ENCODE data around the gene RABGAP1L.

Gene RABGAP1L

DNA sequence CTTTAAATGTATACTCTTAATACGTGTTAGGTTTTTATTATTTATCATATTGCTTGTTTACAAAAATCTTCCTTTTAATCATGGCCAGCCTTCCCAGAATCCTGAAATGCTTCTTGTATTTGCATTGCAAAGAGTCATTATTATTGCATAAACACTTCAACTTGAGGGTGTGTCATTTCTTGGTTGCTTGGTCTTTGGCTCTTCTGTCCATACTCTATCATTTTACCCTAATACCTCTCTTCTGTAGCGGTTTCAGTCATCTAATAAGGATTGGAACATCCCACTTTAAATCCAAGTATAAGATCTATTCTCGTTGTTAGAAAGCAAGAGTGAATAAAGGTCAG lies 639.8 kb downstream of the RABGAP1L start:
- Histone ChIP-seq H3K27me3 (ENCODE audit: low read length) (no peaks in the 10 kb centered on the region), H3K4me3 (ENCODE audit: insufficient read depth, low read length, poor library complexity, severe bottlenecking) (peak overlapping the region; percentile 18), H3K9ac (ENCODE audit: low read length) (peak overlapping the region; percentile 52; the same call in 1 of the 2 replicates), H4K20me1 (ENCODE audit: low read depth, low read length) (no peaks in the 10 kb centered on the region), H3K9me3 (ENCODE audit: insufficient read depth, low read length) (no peaks in the 10 kb centered on the region), H3K4me2 (ENCODE audit: low read depth, low read length, poor library complexity, severe bottlenecking) (peak overlapping the region; percentile 81), H3K9me2 (replicated peaks; ENCODE audit: insufficient read depth, low read length) (no peaks in the 10 kb centered on the region), H2AFZ (ENCODE audit: low read depth, low read length, severe bottlenecking) (no peak overlapping the region), H3F3A (ENCODE audit: insufficient read depth) (peaks cover 10% of the 10 kb centered on the region; the same call in 1 of the 2 replicates), H3K36me3 (ENCODE audit: low read length) (no peaks in the 10 kb centered on the region), H3K27ac (ENCODE audit: low read depth, low read length) (peak overlapping the region; percentile 17; the same call in 1 of the 2 replicates), H3K79me2 (ENCODE audit: insufficient read depth, low read length) (no peaks in the 10 kb centered on the region)
- TF ChIP-seq, protein P1, sequence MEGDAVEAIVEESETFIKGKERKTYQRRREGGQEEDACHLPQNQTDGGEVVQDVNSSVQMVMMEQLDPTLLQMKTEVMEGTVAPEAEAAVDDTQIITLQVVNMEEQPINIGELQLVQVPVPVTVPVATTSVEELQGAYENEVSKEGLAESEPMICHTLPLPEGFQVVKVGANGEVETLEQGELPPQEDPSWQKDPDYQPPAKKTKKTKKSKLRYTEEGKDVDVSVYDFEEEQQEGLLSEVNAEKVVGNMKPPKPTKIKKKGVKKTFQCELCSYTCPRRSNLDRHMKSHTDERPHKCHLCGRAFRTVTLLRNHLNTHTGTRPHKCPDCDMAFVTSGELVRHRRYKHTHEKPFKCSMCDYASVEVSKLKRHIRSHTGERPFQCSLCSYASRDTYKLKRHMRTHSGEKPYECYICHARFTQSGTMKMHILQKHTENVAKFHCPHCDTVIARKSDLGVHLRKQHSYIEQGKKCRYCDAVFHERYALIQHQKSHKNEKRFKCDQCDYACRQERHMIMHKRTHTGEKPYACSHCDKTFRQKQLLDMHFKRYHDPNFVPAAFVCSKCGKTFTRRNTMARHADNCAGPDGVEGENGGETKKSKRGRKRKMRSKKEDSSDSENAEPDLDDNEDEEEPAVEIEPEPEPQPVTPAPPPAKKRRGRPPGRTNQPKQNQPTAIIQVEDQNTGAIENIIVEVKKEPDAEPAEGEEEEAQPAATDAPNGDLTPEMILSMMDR (IDR thresholded peaks at IDR 0.05; ENCODE audit: insufficient read depth, low read length, poor library complexity, severe bottlenecking), result no peak
- TF ChIP-seq EZH2phosphoT487 (conservative IDR thresholded peaks at IDR 0.05; ENCODE audit: low read length), result no peak

DNA sequence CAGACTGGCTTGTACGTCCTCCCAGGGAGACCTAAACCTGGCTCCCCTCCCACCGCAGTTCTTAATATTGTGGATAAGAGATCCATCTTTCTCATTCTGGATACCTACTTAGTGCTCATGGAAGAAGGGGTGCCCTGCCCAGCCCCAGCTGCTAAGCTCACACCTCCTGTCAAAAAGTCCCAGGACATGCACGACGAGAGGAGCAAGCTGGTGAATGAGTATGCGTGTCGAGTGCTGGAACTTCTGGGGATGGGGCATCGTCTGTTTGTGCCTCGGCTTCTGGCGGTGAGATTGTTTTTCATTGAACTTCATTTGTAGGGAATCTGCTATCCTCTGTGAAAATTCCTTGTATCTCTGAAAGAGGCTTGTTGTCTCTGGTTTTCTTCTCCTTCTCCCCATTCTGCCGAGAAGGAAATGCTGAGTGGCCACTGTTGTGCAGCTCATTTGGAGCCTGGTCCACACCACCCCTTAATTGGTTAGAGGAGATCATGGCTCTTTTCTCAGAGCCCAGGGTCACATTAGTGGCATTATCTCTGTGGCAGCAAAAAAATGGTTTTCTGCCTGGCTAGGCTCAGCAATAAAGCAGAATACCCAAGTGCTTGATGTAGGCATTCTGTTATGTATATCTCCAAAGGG lies 641.0 kb downstream of the RABGAP1L start:
- H3K9me3 ChIP-seq (ENCODE audit: insufficient read depth, low read length), result no peaks in the 10 kb centered on the region
- H2AFZ ChIP-seq (ENCODE audit: low read depth, low read length, severe bottlenecking), result peak overlapping the region; percentile 42
- no peaks in the 10 kb centered on the region for H3K27me3 ChIP-seq (ENCODE audit: low read length)
- peaks cover 10% of the 10 kb centered on the region; the same call in 1 of the 2 replicates for H3F3A ChIP-seq (ENCODE audit: insufficient read depth)
- H3K27ac ChIP-seq (ENCODE audit: low read depth, low read length), result peak overlapping the region; percentile 23; the same call in 1 of the 2 replicates
- H4K20me1 ChIP-seq (ENCODE audit: low read depth, low read length), result no peaks in the 10 kb centered on the region
- no peaks in the 10 kb centered on the region for H3K36me3 ChIP-seq (ENCODE audit: low read length)
- H3K9ac ChIP-seq (ENCODE audit: low read length), result peak overlapping the region; percentile 52
- TF ChIP-seq EZH2phosphoT487 (conservative IDR thresholded peaks at IDR 0.05; ENCODE audit: low read length), result no peak
- TF ChIP-seq, protein P1 (IDR thresholded peaks at IDR 0.05; ENCODE audit: insufficient read depth, low read length, poor library complexity, severe bottlenecking), result no peak
- H3K4me3 ChIP-seq (ENCODE audit: insufficient read depth, low read length, poor library complexity, severe bottlenecking), result peak overlapping the region; percentile 53
- no peaks in the 10 kb centered on the region for H3K79me2 ChIP-seq (ENCODE audit: insufficient read depth, low read length)
- no peaks in the 10 kb centered on the region for H3K9me2 ChIP-seq (replicated peaks; ENCODE audit: insufficient read depth, low read length)
- peak overlapping the region; percentile 81 for H3K4me2 ChIP-seq (ENCODE audit: low read depth, low read length, poor library complexity, severe bottlenecking)

DNA sequence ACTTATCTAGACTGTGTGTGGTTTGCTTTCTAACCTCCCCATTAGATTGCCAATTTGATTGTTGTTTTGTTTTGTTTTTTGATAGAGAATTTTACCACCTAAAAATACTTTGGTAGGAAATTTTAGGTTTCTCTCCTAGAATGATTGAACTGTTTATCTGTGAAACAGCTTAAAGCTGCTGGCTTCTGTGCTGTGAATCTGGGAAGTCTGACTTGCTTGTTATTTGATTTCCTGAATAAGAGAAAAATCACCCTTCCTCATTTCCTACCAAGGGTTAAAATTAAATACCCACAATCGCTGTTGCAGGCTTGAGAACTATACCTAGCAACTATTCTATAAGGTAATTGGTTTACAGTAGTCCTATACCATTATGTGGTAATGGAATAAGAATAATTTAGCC lies 641.6 kb downstream of the RABGAP1L start:
- H3K27ac ChIP-seq (ENCODE audit: low read depth, low read length), result no peak overlapping the region
- H3K4me2 ChIP-seq (ENCODE audit: low read depth, low read length, poor library complexity, severe bottlenecking), result peak overlapping the region; percentile 81
- H3K79me2 ChIP-seq (ENCODE audit: insufficient read depth, low read length), result no peaks in the 10 kb centered on the region
- peaks cover 10% of the 10 kb centered on the region; the same call in 1 of the 2 replicates for H3F3A ChIP-seq (ENCODE audit: insufficient read depth)
- no peaks in the 10 kb centered on the region for H3K36me3 ChIP-seq (ENCODE audit: low read length)
- TF ChIP-seq, protein P1 (IDR thresholded peaks at IDR 0.05; ENCODE audit: insufficient read depth, low read length, poor library complexity, severe bottlenecking), result no peak
- TF ChIP-seq EZH2phosphoT487 (conservative IDR thresholded peaks at IDR 0.05; ENCODE audit: low read length), result no peak
- H3K9ac ChIP-seq (ENCODE audit: low read length), result peak overlapping the region; percentile 52; the same call in 1 of the 2 replicates
- no peaks in the 10 kb centered on the region for H3K9me3 ChIP-seq (ENCODE audit: insufficient read depth, low read length)
- no peaks in the 10 kb centered on the region for H3K9me2 ChIP-seq (replicated peaks; ENCODE audit: insufficient read depth, low read length)
- H2AFZ ChIP-seq (ENCODE audit: low read depth, low read length, severe bottlenecking), result no peak overlapping the region
- peak overlapping the region; percentile 53 for H3K4me3 ChIP-seq (ENCODE audit: insufficient read depth, low read length, poor library complexity, severe bottlenecking)
- no peaks in the 10 kb centered on the region for H4K20me1 ChIP-seq (ENCODE audit: low read depth, low read length)
- H3K27me3 ChIP-seq (ENCODE audit: low read length), result no peaks in the 10 kb centered on the region
